Measurements from ENCODE around the gene FRAS1. TPM values are rescaled to one million over a fixed set of nuclear protein-coding genes. Genes with fewer than 3 reads are reported as not detected.

FRAS1 gene
- total RNA-seq, 1 donor from 2014 or later, result not detected

DNA sequence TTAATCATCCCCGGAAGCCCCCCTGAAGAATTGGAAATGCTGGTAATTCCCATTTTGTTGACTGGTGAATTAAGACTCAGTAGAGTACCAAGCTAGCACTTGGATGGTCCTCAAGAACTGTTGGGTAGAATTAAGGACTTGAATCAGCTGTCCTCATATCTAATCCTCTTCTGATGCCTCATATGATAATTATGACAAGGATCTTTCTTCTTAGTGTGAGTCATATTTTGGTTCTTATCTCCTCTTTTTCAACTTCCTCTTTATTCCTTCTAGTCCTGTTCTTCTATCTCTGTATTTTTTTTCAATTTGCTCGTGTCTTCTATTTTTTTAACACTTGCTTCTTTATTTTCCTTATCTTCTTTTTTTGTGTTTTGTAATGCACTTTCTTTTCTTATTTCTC is 288.1 kb downstream of the FRAS1 start:
- TF ChIP-seq CTCF (IDR thresholded peaks at IDR 0.05), result no peak
- Mint-ChIP-seq H3K27ac (no peak overlapping the region), H3K36me3 (ENCODE audit: low read depth) (no peaks in the 10 kb centered on the region), H3K4me3 (no peak overlapping the region), H3K27me3 (peaks cover 7% of the 10 kb centered on the region), H3K4me1 (no peaks in the 10 kb centered on the region), H3K9me3 (peaks cover 2% of the 10 kb centered on the region)
- CTCF ChIA-PET, result interaction anchor here (1.1 kb wide), 1 partner anchor 95 kb away, joined by 3 read pairs; no protein-coding TSS in a partner anchor
- no peak for ATAC-seq (ENCODE audit: low read depth)
- POLR2A ChIA-PET, result interaction anchor here (0.8 kb wide), 1 partner anchor 527 kb away, joined by 3 read pairs; no protein-coding TSS in a partner anchor
- DNase-seq, result no peak
- intact Hi-C loops (cut with micrococcal nuclease), result no loop called here

GRCh38 chr4:78346222-78346621 is 289.1 kb downstream of the FRAS1 start:
- Mint-ChIP-seq H3K4me1 (no peaks in the 10 kb centered on the region), H3K27ac (no peak overlapping the region), H3K4me3 (no peak overlapping the region), H3K27me3 (peaks cover 5% of the 10 kb centered on the region), H3K9me3 (peaks cover 2% of the 10 kb centered on the region), H3K36me3 (ENCODE audit: low read depth) (no peaks in the 10 kb centered on the region)
- POLR2A ChIA-PET, result no interaction called here
- CTCF ChIA-PET, result interaction anchor here (1.1 kb wide), 1 partner anchor 94 kb away, joined by 3 read pairs; no protein-coding TSS in a partner anchor
- TF ChIP-seq CTCF (IDR thresholded peaks at IDR 0.05), result no peak
- ATAC-seq (ENCODE audit: low read depth), result no peak
- DNase-seq, result no peak
- intact Hi-C loops (cut with micrococcal nuclease), result no loop called here

- peaks cover 5% of the 10 kb centered on the region for H3K27me3 Mint-ChIP-seq
- no peaks in the 10 kb centered on the region for H3K36me3 Mint-ChIP-seq (ENCODE audit: low read depth)
- no peak overlapping the region for H3K4me3 Mint-ChIP-seq
- H3K9me3 Mint-ChIP-seq, result peaks cover 2% of the 10 kb centered on the region
- no peak for TF ChIP-seq CTCF (IDR thresholded peaks at IDR 0.05)
- no peak overlapping the region for H3K27ac Mint-ChIP-seq
- no peak for ATAC-seq (ENCODE audit: low read depth)
- H3K4me1 Mint-ChIP-seq, result no peaks in the 10 kb centered on the region
- DNase-seq, result no peak
- POLR2A ChIA-PET, result no interaction called here
- intact Hi-C loops (cut with micrococcal nuclease), result no loop called here
- CTCF ChIA-PET, result no interaction called here
Observed at GRCh38 chr4:78347527-78347926, 290.4 kb downstream of the FRAS1 start.

DNA sequence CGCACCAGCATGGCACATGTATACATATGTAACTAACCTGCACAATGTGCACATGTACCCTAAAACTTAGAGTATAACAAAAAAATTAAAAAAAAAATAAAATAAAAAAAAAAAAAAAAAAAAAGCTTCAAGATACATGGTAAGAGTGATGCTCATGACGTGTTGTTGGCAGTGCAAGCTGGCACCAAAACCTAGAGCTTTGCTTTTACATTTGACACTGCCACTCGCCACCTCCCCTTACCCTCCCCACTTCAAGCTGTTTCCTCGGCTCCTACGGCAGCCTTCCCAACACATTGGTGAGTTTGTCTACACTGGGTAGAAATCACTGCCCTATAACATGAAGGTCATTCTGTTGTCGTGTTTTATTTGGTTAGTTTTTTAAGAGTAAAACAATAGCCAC is 296.8 kb downstream of the FRAS1 start:
- TF ChIP-seq CTCF (IDR thresholded peaks at IDR 0.05), result no peak
- ChIA-PET POLR2A (no interaction called here), CTCF (no interaction called here)
- Mint-ChIP-seq H3K27me3 (peaks cover 3% of the 10 kb centered on the region), H3K27ac (no peak overlapping the region), H3K4me1 (no peaks in the 10 kb centered on the region), H3K4me3 (no peak overlapping the region), H3K9me3 (no peaks in the 10 kb centered on the region), H3K36me3 (ENCODE audit: low read depth) (no peaks in the 10 kb centered on the region)
- intact Hi-C loops (cut with micrococcal nuclease), result no loop called here
- ATAC-seq (ENCODE audit: low read depth) (no peak), DNase-seq (no peak)

GRCh38 chr4:78354782-78355181 is 297.7 kb downstream of the FRAS1 start:
- no peaks in the 10 kb centered on the region for H3K36me3 Mint-ChIP-seq (ENCODE audit: low read depth)
- no peak overlapping the region for H3K4me3 Mint-ChIP-seq
- POLR2A ChIA-PET, result no interaction called here
- no peak for TF ChIP-seq CTCF (IDR thresholded peaks at IDR 0.05)
- H3K4me1 Mint-ChIP-seq, result no peaks in the 10 kb centered on the region
- no peaks in the 10 kb centered on the region for H3K9me3 Mint-ChIP-seq
- DNase-seq, result no peak
- peaks cover 5% of the 10 kb centered on the region for H3K27me3 Mint-ChIP-seq
- H3K27ac Mint-ChIP-seq, result no peak overlapping the region
- CTCF ChIA-PET, result no interaction called here
- intact Hi-C loops (cut with micrococcal nuclease), result no loop called here
- no peak for ATAC-seq (ENCODE audit: low read depth)

Data from activated B cell treated with CpG ODN at 0.5 μM for 24 hours (primary cell).